ENCODE measurements around the gene SORCS1. TPM values are rescaled to one million over a fixed set of nuclear protein-coding genes. Genes with fewer than 3 reads are reported as not detected.

Gene SORCS1
- total RNA-seq, 1 experiment from 2014 or later = not detected

DNA sequence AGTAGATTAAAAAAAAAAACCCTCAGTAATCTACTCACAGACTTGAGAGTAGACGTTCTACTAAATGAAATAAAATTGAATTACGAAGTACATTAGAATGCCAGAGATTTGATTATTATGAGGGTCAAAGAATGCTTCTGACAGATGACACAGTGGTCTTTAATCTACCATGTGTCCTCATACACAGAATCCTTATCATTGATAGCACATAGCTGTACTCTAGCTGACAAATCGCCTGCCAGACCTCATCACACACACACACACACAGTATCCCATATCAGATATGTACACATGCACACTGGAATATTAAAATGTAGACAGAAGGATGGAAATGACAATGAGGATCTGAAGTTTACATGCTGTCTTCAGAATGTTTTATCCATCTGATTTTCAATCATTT, 104.6 kb downstream of the SORCS1 start:
- no peaks in the 10 kb centered on the region for H3K79me2 ChIP-seq (ENCODE audit: low read depth)
- TF ChIP-seq, protein P1, sequence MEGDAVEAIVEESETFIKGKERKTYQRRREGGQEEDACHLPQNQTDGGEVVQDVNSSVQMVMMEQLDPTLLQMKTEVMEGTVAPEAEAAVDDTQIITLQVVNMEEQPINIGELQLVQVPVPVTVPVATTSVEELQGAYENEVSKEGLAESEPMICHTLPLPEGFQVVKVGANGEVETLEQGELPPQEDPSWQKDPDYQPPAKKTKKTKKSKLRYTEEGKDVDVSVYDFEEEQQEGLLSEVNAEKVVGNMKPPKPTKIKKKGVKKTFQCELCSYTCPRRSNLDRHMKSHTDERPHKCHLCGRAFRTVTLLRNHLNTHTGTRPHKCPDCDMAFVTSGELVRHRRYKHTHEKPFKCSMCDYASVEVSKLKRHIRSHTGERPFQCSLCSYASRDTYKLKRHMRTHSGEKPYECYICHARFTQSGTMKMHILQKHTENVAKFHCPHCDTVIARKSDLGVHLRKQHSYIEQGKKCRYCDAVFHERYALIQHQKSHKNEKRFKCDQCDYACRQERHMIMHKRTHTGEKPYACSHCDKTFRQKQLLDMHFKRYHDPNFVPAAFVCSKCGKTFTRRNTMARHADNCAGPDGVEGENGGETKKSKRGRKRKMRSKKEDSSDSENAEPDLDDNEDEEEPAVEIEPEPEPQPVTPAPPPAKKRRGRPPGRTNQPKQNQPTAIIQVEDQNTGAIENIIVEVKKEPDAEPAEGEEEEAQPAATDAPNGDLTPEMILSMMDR (conservative IDR thresholded peaks at IDR 0.05) = no peak
- TF ChIP-seq EZH2 (IDR thresholded peaks at IDR 0.05; ENCODE audit: low read depth) = no peak
- ChIA-PET POLR2A (ENCODE audit: unreplicated experiment) (no interaction called here), CTCF (no interaction called here)
- H3K4me1 ChIP-seq (replicated peaks; ENCODE audit: insufficient read depth) = no peaks in the 10 kb centered on the region
- H4K20me1 ChIP-seq (ENCODE audit: insufficient read depth) = no peaks in the 10 kb centered on the region
- intact Hi-C loops (cut with micrococcal nuclease; ENCODE audit: unreplicated experiment) = no loop called here
- H2AFZ ChIP-seq = no peak overlapping the region
- H3K9me2 ChIP-seq (ENCODE audit: insufficient read depth) = no peaks in the 10 kb centered on the region
- H3K36me3 ChIP-seq (ENCODE audit: low read depth) = no peaks in the 10 kb centered on the region
- no peaks in the 10 kb centered on the region for H3K27me3 ChIP-seq (ENCODE audit: insufficient read depth, low read depth)
- H3K27ac ChIP-seq = no peak overlapping the region
- H3F3A ChIP-seq (ENCODE audit: insufficient read depth, low read depth) = no peaks in the 10 kb centered on the region
- no peak overlapping the region for H3K4me2 ChIP-seq
- no peak overlapping the region for H3K4me3 ChIP-seq
- no TSS peak for BruUV-seq (replicated peaks)
- no peak for DNase-seq
- H3K9me3 ChIP-seq (ENCODE audit: insufficient read depth, low read depth) = no peaks in the 10 kb centered on the region

DNA sequence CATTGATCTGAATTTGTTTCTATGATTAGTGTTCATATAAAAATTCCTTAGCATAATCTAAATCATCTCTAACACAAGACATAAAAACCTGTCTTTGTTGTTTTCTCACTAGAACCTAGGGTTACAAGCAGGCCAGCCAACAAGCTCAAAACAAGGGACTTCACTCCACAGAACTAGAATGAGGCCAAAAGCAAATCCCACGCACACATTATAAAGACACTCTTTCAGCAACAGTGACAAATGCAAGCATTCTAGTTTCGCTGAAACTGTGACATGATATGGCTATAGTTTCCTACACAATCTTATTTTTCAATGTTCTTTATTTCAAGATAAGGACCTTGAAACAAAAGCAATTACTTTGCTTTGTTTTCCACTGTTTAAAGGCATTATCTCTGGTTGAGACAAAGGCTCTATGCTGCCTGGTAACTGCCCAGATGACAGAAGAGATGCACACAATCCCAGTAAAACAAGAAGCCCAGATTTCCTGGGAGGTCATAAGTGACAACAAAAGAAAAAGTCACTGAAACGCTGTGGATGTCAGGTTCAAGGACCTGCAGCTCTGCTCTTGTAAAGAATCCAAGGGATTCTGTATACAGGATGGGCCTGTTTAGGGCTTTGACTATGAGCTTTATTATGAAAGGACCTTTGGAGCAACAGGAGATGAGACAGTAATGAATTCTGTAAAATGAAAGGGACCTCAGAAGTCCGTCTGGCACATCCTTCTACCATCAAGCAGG, 105.3 kb downstream of the SORCS1 start:
- Histone ChIP-seq H3K4me1 (replicated peaks; ENCODE audit: insufficient read depth) (no peaks in the 10 kb centered on the region), H2AFZ (no peak overlapping the region), H3K36me3 (ENCODE audit: low read depth) (no peaks in the 10 kb centered on the region), H3F3A (ENCODE audit: insufficient read depth, low read depth) (no peaks in the 10 kb centered on the region), H3K9me2 (ENCODE audit: insufficient read depth) (no peaks in the 10 kb centered on the region), H3K4me3 (no peak overlapping the region), H4K20me1 (ENCODE audit: insufficient read depth) (no peaks in the 10 kb centered on the region), H3K79me2 (ENCODE audit: low read depth) (no peaks in the 10 kb centered on the region), H3K27ac (no peak overlapping the region), H3K27me3 (ENCODE audit: insufficient read depth, low read depth) (no peaks in the 10 kb centered on the region), H3K9me3 (ENCODE audit: insufficient read depth, low read depth) (no peaks in the 10 kb centered on the region), H3K4me2 (no peak overlapping the region)
- no TSS peak for BruUV-seq (replicated peaks)
- intact Hi-C loops (cut with micrococcal nuclease; ENCODE audit: unreplicated experiment) = no loop called here
- no peak for DNase-seq
- TF ChIP-seq EZH2 (IDR thresholded peaks at IDR 0.05; ENCODE audit: low read depth) = no peak
- TF ChIP-seq, protein P1 (conservative IDR thresholded peaks at IDR 0.05) = no peak
- ChIA-PET CTCF (no interaction called here), POLR2A (ENCODE audit: unreplicated experiment) (no interaction called here)

DNA sequence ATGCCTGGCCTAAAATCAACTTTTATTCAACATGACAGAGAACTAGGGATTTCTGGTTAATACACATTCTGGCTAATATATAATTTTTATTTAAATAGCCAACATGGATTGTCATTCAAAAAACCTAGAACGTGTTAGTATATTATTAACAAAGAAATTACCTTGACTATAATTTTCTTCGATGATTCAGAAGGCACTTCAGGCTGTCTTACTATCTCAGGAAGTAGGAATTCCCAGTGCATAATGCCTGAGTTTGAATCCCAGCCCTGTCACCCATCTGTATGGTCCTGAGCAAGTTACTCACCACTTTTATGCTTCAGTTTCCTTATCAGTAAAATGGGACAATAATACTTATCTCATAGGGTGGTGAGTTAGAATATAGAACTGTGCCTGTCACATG, 106.2 kb downstream of the SORCS1 start:
- intact Hi-C loops (cut with micrococcal nuclease; ENCODE audit: unreplicated experiment) = no loop called here
- Histone ChIP-seq H3K4me2 (no peak overlapping the region), H3K9me2 (ENCODE audit: insufficient read depth) (no peaks in the 10 kb centered on the region), H2AFZ (no peak overlapping the region), H4K20me1 (ENCODE audit: insufficient read depth) (no peaks in the 10 kb centered on the region), H3K27ac (no peak overlapping the region), H3K9me3 (ENCODE audit: insufficient read depth, low read depth) (no peaks in the 10 kb centered on the region), H3K4me3 (no peak overlapping the region), H3K27me3 (ENCODE audit: insufficient read depth, low read depth) (no peaks in the 10 kb centered on the region), H3F3A (ENCODE audit: insufficient read depth, low read depth) (no peaks in the 10 kb centered on the region), H3K4me1 (replicated peaks; ENCODE audit: insufficient read depth) (no peaks in the 10 kb centered on the region), H3K36me3 (ENCODE audit: low read depth) (no peaks in the 10 kb centered on the region), H3K79me2 (ENCODE audit: low read depth) (no peaks in the 10 kb centered on the region)
- TF ChIP-seq EZH2 (IDR thresholded peaks at IDR 0.05; ENCODE audit: low read depth) = no peak
- TF ChIP-seq, protein P1 (conservative IDR thresholded peaks at IDR 0.05) = no peak
- ChIA-PET POLR2A (ENCODE audit: unreplicated experiment) (no interaction called here), CTCF (no interaction called here)
- no TSS peak for BruUV-seq (replicated peaks)
- DNase-seq = no peak

Data from PC-9 (cell line).